Tongue (tissue), 2 donors: ENCODE measurements around the gene UGT1A10. TPM values are rescaled to one million over a fixed set of nuclear protein-coding genes. Genes with fewer than 3 reads are reported as not detected.

ENCODE experiments used
- DNase-seq: peaks from one replicate; pipeline ENCODE4 v3.0.0-alpha.2; 2015
- total RNA-seq: library from RNA; depleted of rRNA; stranded (reverse); fragments of >200 nt; gene quantifications from one replicate; pipeline ENCODE4 v1.2.3, GENCODE V29; 2014

UGT1A10 gene
- total RNA-seq, 1 donor from 2014 or later, result not detected

DNA sequence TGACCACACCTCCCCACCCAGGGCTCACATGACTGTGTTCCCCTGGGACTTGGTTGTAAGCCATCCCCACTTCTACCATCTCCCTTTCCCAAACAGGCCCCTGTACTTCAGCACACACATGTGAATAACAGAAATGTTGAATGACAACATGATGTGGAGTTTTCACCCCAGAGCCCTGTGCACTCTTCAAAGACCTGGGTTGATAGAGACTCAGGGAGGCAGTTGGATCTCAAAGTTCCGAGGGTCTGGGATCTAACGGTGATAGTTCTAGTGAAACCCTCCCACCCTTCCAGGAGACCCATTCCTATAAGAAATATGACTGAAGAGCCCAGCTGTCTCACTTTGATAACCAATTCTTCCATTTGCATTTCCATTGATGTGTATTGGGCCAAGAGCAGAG is 141.8 kb downstream of the UGT1A10 start, which contains the start of gene MROH2A:
Gene MROH2A (plus strand): TSS at position 301 of the 400 bp plus-strand sequence. CDS start 1,029 bp downstream, outside the sequence.
- DNase-seq, result no peak

DNA sequence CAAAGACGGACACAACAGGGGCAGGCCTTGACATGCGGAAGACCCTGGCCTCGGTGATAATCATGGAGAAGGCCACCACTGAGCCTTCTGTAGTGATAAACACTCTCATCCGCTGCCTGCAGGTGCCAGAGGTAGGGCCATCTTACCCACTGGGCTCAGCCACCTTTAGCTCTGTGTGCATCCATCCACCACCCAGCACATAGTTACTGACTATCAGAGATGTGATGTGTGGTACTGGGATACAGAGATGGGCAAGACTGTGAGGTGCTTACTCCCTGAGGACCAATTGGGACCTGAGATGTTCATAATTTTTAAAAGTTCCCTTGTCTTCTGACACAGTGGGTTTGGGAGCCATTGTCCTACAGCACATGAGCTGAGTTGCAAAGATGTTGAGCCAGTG is 143.5 kb downstream of the UGT1A10 start:
- no peak for DNase-seq

DNA sequence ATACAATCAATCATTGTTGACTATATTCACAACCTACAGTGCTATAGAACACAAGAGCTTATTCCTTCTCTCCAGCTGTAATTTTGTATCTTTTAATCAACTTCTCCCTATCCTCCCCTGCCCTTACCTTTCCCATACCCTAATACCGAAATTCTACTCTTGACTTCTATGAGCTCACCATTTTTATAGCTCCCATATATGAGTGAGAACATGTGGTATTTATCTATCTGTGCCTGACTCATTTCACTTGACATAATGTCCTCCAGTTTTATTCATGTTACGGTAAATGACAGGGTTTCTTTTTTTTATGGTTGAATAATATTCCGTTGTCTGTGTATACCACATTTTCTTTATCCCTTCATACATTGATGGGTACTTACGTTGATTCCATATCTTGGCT is 144.5 kb downstream of the UGT1A10 start:
- DNase-seq, result no peak

DNA sequence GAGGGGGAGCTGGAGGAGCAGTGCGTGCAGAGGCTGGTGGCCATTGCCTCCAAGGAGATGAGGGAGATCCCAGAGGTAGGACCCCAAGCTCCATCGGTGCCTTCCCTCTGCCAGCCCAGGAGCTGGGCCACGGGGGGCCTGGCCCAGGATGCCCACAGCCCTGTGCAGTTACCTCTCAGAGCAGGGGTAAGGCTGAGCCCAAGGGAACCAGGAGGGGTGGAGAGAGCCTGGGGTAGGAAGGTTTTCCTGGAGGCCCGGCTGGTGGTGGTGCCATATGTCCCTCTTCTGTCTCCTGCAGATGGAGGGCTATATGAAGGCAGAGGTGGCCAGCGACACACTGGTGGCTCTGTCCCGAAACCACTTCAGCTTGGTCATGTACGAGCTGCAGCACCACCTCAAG is 153.3 kb downstream of the UGT1A10 start:
- DNase-seq, result no peak

- DNase-seq, result no peak
Measured at GRCh38 chr2:233791151-233791882, 155.1 kb downstream of the UGT1A10 start.

GRCh38 chr2:233791883-233792329 is 155.7 kb downstream of the UGT1A10 start:
- DNase-seq, result no peak

DNA sequence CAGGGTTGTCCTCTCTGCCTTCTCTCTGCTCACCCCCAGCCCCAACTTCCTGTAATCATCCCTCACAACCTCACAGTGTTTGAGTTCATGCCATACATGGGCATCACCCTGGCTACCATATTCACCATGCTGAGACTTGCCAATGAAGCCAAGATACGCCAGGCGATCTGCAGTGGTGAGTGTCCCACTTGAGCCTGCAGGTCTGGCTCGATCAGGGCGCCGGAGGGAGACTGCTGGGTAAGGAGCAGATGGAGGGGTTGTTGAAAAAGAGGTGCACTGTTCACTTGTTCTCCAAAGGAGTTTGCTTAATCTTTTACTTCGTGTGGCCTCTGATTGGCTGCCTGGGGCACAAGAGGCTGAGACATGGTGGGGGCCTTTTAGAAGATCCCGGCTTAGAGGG is 156.5 kb downstream of the UGT1A10 start:
- DNase-seq, result no peak

- DNase-seq, result no peak
Measured at GRCh38 chr2:233793465-233794127, 157.3 kb downstream of the UGT1A10 start.

DNA sequence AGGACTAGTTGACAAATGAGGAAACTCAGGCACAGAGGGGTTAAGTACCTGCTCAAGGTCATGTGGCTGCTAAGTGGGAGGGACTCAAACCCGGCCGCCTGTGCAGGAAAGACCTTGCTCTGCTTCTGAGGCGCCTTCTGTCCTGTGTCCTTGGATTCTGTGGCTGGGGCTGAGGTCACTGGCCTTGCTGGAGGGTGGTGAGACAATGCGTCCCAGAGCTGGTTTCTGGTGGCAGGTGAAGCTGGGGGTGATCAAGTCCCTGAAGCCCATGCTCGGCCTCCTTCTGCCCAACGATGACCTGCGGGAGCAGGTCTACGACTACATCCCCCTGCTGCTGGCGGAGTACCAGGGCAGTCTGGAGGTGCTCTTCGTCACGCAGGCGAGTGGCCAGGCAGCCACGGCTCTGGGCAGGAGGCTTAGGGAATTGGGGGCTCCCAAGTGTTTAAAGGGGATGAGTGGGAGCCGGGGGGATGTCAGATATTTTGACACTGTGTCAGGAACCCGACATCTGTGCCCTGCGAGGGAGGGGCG is 157.9 kb downstream of the UGT1A10 start:
- DNase-seq, result no peak

- DNase-seq, result no peak
Measured at GRCh38 chr2:233795735-233796171, 159.5 kb downstream of the UGT1A10 start.

- no peak for DNase-seq
Measured at GRCh38 chr2:233796254-233796653, 160.0 kb downstream of the UGT1A10 start.

DNA sequence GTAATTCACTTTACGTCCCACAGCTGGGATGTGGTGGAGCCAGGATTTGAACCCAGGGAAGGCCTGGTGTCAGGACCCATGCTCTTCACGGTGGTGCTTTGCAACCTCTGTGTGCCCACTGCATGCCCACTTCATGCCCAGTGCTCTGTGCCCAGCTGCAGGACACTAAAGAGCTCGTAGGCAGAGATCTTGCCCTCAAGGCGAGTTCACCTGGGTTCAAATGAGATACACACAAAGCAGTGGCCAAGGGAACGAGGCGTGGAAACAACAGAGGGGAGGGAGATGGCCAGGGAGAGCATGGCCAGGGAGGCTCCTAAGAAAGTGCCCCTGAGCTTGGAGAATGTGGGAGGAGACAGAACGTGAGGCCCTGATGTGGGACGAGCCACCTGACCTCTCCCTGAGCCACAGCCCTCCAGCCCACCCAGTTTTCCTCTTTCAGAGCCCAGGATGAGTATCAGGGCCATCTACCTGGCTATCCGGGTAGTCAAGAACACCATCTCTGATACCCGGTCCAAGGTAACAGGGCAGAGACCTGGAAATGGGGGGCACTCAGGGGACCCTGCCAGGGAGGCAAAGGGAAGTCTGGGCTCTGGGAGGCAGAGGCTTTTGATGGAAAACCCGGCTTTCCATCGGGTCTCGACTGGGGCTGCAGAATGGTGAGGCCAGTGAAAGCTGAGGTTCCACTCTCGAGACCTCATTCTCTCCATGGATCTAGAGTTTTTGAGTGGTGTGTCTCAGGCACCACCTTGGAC is 162.3 kb downstream of the UGT1A10 start:
- DNase-seq, result no peak

DNA sequence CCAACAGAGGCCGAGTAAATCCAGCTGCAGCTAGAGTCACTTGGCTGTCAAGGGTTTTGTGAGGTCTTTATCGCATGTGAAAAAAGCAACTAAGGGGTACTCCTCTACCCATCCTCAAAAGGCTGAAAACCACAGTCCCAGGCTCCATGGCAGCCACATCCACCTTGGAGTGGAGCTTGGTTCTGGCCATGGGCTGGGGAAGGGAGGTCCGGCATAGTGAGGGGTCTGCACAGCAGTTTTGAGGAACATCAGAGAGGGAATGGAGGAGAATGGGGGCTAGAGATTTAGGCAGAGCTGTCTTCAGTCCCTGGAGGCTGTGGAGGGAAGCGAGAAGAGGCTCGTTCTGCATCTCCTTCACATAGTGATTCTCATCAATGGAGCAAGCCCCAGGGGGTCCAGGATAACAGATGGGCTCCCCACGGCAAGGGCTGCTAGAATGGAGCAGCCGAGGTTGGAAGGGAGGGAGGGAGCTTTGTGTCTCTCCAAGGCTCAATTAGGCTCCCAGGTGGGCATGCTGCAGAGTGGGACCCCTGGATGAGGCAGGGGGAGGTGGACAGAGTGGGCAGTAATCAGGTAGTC is 162.9 kb downstream of the UGT1A10 start:
- no peak for DNase-seq

DNA sequence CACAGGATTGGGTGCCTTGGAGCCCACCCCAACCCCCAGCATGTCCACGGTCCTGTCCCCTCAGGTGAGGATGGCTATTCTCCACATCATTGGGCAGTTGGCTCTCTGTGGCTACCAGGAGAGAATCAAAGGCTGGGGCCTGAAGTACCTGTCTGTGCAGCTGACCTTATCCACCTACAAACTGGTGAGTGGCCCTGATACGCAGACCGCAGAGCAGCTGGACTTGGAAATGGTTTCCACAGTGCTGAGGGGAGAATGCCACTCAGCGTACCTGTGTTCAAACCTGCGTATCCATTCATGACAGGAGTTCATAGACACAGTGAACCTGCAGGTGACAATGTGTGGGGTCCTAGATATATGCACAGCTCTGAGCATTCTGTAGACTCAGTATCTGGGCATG is 163.5 kb downstream of the UGT1A10 start:
- no peak for DNase-seq

GRCh38 chr2:233800208-233800607 is 164.0 kb downstream of the UGT1A10 start:
- no peak for DNase-seq

- DNase-seq, result no peak
Measured at GRCh38 chr2:233801357-233802131, 165.3 kb downstream of the UGT1A10 start.

GRCh38 chr2:233802132-233802815 is 166.0 kb downstream of the UGT1A10 start:
- DNase-seq, result no peak

DNA sequence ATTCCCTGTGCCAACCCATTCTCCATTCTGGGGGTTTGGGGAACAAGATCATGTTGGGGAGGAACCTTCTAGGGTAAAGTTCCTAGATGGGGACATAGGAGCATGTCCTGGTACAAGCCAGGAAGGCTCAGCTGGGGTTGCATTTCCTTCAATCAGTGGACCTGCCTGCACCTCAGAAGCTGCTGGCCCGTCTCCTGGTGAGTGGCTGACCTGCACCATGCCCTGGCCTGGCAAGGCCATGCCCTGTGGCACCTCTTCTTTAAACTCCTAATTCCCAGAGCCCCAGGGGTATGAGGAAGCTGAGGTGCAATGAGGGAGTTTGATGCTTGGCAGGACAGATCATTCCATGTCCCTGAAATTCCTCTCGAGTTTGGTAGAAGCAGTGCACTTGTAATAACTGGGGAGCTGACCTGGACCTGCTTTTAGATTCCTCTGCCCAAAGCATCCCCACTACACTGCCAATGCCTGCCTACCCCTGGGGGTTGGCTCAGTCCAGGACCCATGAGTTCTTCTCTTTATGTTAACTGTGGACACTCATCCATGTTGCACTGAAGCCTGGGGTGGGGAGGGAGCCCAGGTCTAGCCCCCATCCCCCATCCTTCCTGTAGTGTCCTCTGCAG is 167.2 kb downstream of the UGT1A10 start:
- DNase-seq, result no peak

- no peak for DNase-seq
Measured at GRCh38 chr2:233803994-233804393, 167.7 kb downstream of the UGT1A10 start.

DNA sequence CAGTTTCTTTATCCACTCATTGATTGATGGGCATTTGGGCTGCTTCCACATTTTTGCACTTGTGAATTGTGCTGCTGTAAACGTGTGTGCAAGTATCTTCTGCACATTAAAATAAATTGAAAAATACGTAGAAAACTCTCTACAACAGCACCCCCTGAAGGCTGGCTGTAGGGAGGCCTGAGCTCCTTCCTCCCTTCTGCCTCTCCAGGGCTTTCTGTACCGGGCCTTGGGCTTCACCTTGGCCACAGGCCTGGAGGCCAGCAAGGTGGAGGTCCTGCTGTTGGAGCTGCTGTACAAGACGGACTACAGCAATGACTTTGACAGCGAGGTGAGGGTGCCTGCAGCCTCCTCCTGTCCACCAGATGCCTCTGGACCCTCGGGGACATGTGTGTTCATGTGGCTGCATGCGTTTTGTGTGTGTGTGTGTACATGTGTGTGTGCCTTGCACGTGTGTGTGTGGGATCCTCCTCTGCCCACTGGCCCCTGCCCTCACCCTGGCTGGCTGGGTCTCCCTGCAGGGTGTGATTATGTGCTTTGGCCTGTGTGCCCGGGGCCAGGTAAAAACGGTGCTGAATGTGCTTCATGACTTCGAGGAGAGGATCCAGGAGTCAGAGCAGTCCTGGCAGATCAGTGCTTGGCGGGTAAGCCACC is 171.1 kb downstream of the UGT1A10 start:
- DNase-seq, result no peak
